K562 (cell line): Measurements from ENCODE around the gene GPX5. TPM values are rescaled to one million over a fixed set of nuclear protein-coding genes. Genes with fewer than 3 reads are reported as not detected.

Experiments
- CBX8 ChIP-seq: fragments of 200-600 bp; sonication (generic); IDR thresholded peaks from 2 replicates; pipeline ENCODE4 v1.6.1; 2012; ENCODE audit warnings: borderline replicate concordance, mixed run types, low read depth, mild to moderate bottlenecking, moderate library complexity, mixed read lengths, low read length, control low read depth, inconsistent platforms; ENCODE audit not compliant: poor library complexity, severe bottlenecking; ENCODE audit errors: extremely low read depth
- EGR1 ChIP-seq: fragments of 450-650 bp; conservative IDR thresholded peaks from 2 replicates; pipeline ENCODE4 v1.6.1; 2017; ENCODE audit warnings: mild to moderate bottlenecking
- EP400 ChIP-seq: fragments of 450-650 bp; IDR thresholded peaks from 2 replicates; pipeline ENCODE4 v1.6.1; 2017; ENCODE audit warnings: antibody characterized with exemption, mild to moderate bottlenecking, moderate library complexity
- ESRRB ChIP-seq: fragments of 250-450 bp; sonication (Bioruptor Pico); IDR thresholded peaks from 2 replicates; pipeline ENCODE4 v1.5.0; 2020; ENCODE audit warnings: mild to moderate bottlenecking, moderate library complexity, borderline replicate concordance
- FIP1L1 ChIP-seq: fragments of 200-400 bp; formaldehyde crosslinking; IDR thresholded peaks from 2 replicates; pipeline ENCODE4 v1.6.1; 2018; ENCODE audit warnings: mild to moderate bottlenecking, low read depth, low read length; ENCODE audit not compliant: poor library complexity, severe bottlenecking
- FOXA3 ChIP-seq, 2 experiments: fragments of 450-650 bp in 1 of 2; sonication (generic) in 1 of 2; formaldehyde crosslinking; IDR thresholded peaks in 1 of 2; conservative IDR thresholded peaks in 1 of 2; 2 replicates each; pipeline versions ENCODE4 v1.4.0 to v1.8.0; 2020 to 2022; ENCODE audit warnings: mild to moderate bottlenecking in 2 of 2, missing genetic modification reagents in 1 of 2
- KLF10 ChIP-seq: fragments of 250-450 bp; sonication (Bioruptor Pico); IDR thresholded peaks from 2 replicates; pipeline ENCODE4 v1.6.1; 2021; ENCODE audit warnings: matching md5 sums
- NCOA4 ChIP-seq: fragments of 450-650 bp; IDR thresholded peaks from 2 replicates; pipeline ENCODE4 v1.6.1; 2018; ENCODE audit warnings: mild to moderate bottlenecking; ENCODE audit not compliant: partially characterized antibody
- NFIC ChIP-seq: fragments of 450-650 bp; IDR thresholded peaks from 2 replicates; pipeline ENCODE4 v1.6.1; 2017; ENCODE audit warnings: mild to moderate bottlenecking, inconsistent platforms
- PHB2 ChIP-seq: fragments of 450-650 bp; IDR thresholded peaks from 2 replicates; pipeline ENCODE4 v1.6.1; 2017; ENCODE audit warnings: low read depth
- STAT5B ChIP-seq: fragments of 250-450 bp; sonication (Bioruptor Pico); IDR thresholded peaks from 2 replicates; pipeline ENCODE4 v1.8.0; 2021; ENCODE audit warnings: mild to moderate bottlenecking, inconsistent platforms
- TAF1 ChIP-seq: IDR thresholded peaks from 2 replicates; pipeline ENCODE4 v1.6.1; 2011; ENCODE audit warnings: mild to moderate bottlenecking, low read length, moderate library complexity; ENCODE audit not compliant: insufficient read depth, control insufficient read depth, severe bottlenecking; ENCODE audit errors: extremely low read depth
- TBP ChIP-seq: optimal IDR thresholded peaks from 2 replicates; pipeline ENCODE3; 2011; ENCODE audit warnings: low read depth, low read length, improper control_type of control experiment
- THRA ChIP-seq: fragments of 450-650 bp; IDR thresholded peaks from 2 replicates; pipeline ENCODE4 v1.6.1; 2017; ENCODE audit warnings: mild to moderate bottlenecking, moderate library complexity
- YY1 ChIP-seq, 3 experiments: IDR thresholded peaks; 2 replicates each; pipeline ENCODE4 v1.6.1; 2011; ENCODE audit warnings: low read length in 2 of 3, mild to moderate bottlenecking in 2 of 3, moderate library complexity in 2 of 3, borderline replicate concordance in 1 of 3, control low read depth in 1 of 3, low read depth in 1 of 3; ENCODE audit not compliant: insufficient read depth in 3 of 3, insufficient replicate concordance in 2 of 3, control insufficient read depth in 1 of 3, insufficient read length in 1 of 3; ENCODE audit errors: extremely low read depth in 1 of 3
- ZNF239 ChIP-seq: fragments of 250-450 bp; sonication (Bioruptor Pico); IDR thresholded peaks from 2 replicates; pipeline ENCODE4 v1.4.0; 2020; ENCODE audit warnings: mild to moderate bottlenecking
- ZNF444 ChIP-seq: fragments of 250-450 bp; sonication (Bioruptor Pico); IDR thresholded peaks from 2 replicates; pipeline ENCODE4 v1.4.0; 2020; ENCODE audit warnings: mild to moderate bottlenecking, moderate library complexity
- ZNF518B ChIP-seq: fragments of 250-450 bp; sonication (Bioruptor Pico); IDR thresholded peaks from 2 replicates; pipeline ENCODE4 v1.5.0; 2021; ENCODE audit warnings: mild to moderate bottlenecking, moderate library complexity
- ZNF76 ChIP-seq: fragments of 250-450 bp; sonication (Bioruptor Pico); IDR thresholded peaks from 2 replicates; pipeline ENCODE4 v1.4.0; 2020; ENCODE audit warnings: mild to moderate bottlenecking, moderate library complexity, borderline replicate concordance
- polyA plus RNA-seq, 8 experiments: library from polyadenylated mRNA; depleted of rRNA in 4 of 8; stranded (reverse) in 5 of 8; unstranded in 3 of 8; fragments of >200 nt; fragmentation: Nextera tagmentation in 2 of 8; fragmentation: Illumina TruSeq in 1 of 8; extraction: Ambion mirVana in 2 of 8; extraction: Trizol in 1 of 8; gene quantifications; 2 replicates each; pipeline versions ENCODE4 v1.2.1 to v1.2.3, GENCODE V29; 2011 to 2014; ENCODE audit warnings: inconsistent platforms in 1 of 8, missing spikeins in 1 of 8
- total RNA-seq, 7 experiments: library from RNA; depleted of rRNA in 6 of 7; stranded (reverse); fragments of >200 nt in 6 of 7; fragmentation: Illumina TruSeq in 2 of 7; extraction: Trizol in 2 of 7; gene quantifications; 2 replicates each; pipeline versions ENCODE4 v1.2.1 to v1.2.3, GENCODE V29; 2011 to 2021; ENCODE audit warnings: low replicate concordance in 1 of 7
- TF ChIP-seq, protein P1 (sequence below): fragments of 250-450 bp; sonication (Bioruptor Pico); IDR thresholded peaks from 2 replicates; pipeline ENCODE4 v1.6.1; 2021; ENCODE audit warnings: mild to moderate bottlenecking

The GPX5 gene
- total and polyA plus RNA-seq, 9 of the 15 experiments (the other 6 are each of a cell fraction or from before 2014, with no cell fraction given): 0.07 to 0.18 (median 0.15) TPM; not detected in 6

- TF ChIP-seq ZNF444 (CRISPR knock-in tag): no peak
- TF ChIP-seq KLF10 (CRISPR knock-in tag): no peak
- no peak for TF ChIP-seq PHB2
- no peak for TF ChIP-seq ZNF239
- no peak for TF ChIP-seq THRA
- TF ChIP-seq YY1 (IDR thresholded peaks at IDR 0.05; ENCODE audit: borderline replicate concordance in 1 of 3, control insufficient read depth in 1 of 3, extremely low read depth in 1 of 3, insufficient read depth in 3 of 3, insufficient read length in 1 of 3, insufficient replicate concordance in 2 of 3, low read depth in 1 of 3, low read length in 2 of 3): no peak
- no peak for TF ChIP-seq ZNF518B
- TF ChIP-seq ESRRB (CRISPR knock-in tag): no peak
- TF ChIP-seq CBX8: no peak
- no peak for TF ChIP-seq NCOA4
- no peak for TF ChIP-seq FOXA3 (CRISPR knock-in tag; conservative IDR thresholded peaks at IDR 0.05 in 1 of 2, IDR thresholded peaks at IDR 0.05 in 1 of 2)
- no peak for TF ChIP-seq EGR1
- TF ChIP-seq, protein P1, sequence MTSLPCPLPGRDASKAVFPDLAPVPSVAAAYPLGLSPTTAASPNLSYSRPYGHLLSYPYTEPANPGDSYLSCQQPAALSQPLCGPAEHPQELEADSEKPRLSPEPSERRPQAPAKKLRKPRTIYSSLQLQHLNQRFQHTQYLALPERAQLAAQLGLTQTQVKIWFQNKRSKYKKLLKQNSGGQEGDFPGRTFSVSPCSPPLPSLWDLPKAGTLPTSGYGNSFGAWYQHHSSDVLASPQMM (CRISPR knock-in tag): no peak
- no peak for TF ChIP-seq TBP
- no peak for TF ChIP-seq STAT5B (CRISPR knock-in tag)
- TF ChIP-seq EP400: peak; percentile 50
- no peak for TF ChIP-seq ZNF76 (CRISPR knock-in tag)
- TF ChIP-seq NFIC: peak; percentile 55
- TF ChIP-seq FIP1L1: no peak
- no peak for TF ChIP-seq TAF1
Observed at GRCh38 chr6:28565823-28566526, 40.3 kb downstream of the GPX5 start (continued).
